GM18505 (cell line): ENCODE measurements around the gene AFF1.

ENCODE experiments used
- ATAC-seq: cut with Tn5 transposase; IDR thresholded peaks from one replicate; pipeline ENCODE4 v1.9.1; 2021; ENCODE audit not compliant: unreplicated experiment
- POLR2A ChIP-seq: IDR thresholded peaks from 4 replicates; pipeline ENCODE4 v1.6.1; 2011; ENCODE audit warnings: borderline replicate concordance; ENCODE audit not compliant: insufficient read depth, insufficient read length; ENCODE audit errors: extremely low read depth

The AFF1 gene

DNA sequence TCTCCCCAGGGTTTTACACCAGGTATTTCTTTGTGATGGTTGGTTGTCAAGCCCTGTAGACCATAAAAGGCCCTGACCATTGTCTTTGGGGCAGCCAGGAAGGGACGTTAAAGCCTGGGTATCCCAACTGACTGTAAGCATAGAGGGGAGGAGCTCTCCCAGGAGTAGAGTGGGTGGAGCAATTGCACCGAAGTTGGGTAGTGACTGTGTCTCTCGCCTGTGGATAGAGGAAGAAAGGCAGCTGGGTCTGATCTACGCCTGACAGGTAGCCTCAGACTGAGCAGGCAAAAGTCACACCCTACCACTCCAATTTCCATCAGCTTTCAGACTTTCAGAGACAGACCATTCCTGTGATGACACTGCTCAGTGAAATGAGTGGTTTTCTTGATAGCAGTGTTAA lies 162.3 kb downstream of the AFF1 start:
- no peak for TF ChIP-seq POLR2A
- ATAC-seq, result no peak

DNA sequence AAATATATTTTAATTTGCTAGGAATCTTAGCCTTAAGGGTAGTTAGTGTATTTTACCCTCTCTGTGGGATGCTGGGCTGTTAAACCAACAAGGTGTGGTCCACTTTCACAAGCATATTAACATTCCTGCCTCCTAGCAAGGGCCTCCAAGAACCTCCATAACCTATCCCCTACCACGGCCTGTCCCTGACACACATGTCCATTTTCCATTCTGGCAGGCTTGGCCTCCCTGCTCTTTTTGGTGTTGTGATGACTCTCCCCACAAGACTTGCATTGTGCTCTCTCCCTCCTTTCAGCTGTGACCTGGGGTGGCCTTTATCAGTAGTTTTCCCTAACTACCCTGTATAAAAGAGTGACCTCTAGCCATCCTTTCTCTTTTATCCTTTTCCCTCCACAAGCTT lies 165.4 kb downstream of the AFF1 start:
- no peak for TF ChIP-seq POLR2A
- ATAC-seq, result no peak

DNA sequence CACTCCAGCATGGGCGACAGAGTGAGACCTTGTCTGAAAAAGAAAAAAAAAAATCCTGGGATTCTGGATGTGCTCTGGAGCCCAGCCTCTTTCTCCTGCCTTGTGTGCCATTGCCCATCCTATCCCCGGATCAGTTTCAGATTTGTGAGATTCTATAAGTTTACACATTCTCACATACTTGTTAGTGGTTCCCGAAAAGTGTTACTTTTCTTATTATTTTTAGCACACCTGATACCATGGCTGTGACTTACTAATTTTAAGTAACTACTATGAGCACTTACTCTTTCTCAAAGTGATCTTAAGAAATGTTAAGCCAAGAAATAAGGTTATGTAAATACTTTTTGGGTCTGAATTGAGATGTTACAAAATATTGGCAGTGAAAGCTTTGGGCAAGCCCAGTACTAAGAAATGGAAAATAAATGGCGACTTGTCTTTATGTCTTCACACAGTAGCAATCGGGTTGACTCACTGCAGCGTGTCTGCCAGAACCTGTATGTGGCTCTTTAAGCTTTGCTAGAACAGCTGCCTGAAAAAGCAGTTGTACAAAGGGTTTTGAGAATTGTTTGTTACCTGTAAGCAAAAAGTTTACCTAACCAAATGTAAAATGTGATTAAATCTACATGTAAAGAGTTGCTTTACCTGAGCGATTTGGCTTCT lies 166.9 kb downstream of the AFF1 start:
- ATAC-seq, result no peak
- no peak for TF ChIP-seq POLR2A

DNA sequence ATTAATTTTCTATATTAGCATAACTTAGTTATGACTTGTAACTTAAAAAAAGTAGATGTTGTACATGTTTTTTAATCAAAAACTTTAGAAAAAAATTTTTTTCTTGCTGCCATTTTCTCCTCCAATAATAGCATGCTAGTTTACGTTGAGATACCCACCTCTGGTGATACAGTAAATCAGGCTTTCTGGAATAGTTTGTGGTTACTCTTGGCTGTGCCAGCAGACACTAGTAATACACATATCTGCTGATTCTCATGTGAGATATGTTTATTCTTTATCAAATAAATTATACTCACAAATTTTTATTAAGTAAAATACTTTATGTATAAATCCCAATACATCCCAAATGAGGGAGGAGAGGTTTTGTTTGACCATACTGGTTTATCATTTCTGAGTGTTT lies 168.3 kb downstream of the AFF1 start:
- TF ChIP-seq POLR2A, result no peak
- ATAC-seq, result no peak

DNA sequence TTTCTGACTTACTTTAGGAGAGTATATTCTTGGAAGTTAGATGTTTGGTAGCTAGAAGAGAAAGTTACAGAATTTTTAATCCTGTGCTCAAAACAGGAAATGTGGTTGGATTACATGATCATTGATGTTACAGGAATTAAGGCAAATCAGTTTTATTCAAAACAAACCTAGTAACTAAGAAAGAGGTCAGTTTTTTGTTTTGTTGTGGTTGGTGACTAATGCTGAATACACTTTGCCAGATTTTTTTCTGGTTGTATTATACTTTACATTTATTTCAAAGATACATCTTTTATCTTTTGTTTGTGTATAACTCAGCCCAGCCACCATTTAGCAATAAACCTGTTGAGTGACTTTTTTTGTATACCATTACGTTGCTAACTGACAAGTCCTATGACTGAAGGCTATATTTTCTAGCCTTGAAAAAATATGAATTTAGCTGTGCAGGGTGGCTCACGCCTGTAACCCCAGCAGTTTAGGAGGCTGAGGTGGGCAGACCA lies 168.9 kb downstream of the AFF1 start:
- no peak for TF ChIP-seq POLR2A
- no peak for ATAC-seq

DNA sequence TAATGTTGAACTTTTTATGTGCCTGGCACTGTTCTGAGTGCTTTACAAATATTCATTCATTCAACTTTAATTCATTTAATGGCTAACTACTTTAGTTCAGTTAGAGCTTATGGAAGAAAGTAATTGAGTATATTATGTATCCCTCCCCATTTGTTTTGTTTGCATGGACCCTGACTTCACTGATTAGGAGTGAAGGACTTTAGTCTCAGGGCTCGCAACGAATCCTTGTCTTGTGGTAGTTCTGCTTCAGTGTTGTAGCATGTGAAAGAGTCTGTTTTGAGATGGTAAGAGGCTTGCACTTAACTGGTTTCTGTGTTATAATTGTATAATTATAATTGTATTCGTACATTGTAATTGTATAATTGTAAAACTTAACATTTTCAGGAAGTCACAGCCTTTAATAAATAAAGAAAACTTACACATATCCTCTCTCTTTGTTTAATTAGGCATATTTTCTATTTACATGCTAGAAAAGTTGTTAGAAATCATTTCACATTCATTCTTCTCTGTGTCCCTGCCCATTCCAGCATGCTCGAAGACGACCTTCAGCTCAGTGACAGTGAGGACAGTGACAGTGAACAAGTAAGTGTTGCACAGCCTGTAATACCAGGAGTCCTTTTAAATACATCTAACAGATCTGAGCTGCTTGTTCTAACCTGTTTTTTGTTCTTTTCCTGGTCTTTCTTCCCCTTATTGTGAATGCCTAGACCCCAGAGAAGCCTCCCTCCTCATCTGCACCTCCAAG lies 170.5 kb downstream of the AFF1 start:
- no peak for TF ChIP-seq POLR2A
- no peak for ATAC-seq

DNA sequence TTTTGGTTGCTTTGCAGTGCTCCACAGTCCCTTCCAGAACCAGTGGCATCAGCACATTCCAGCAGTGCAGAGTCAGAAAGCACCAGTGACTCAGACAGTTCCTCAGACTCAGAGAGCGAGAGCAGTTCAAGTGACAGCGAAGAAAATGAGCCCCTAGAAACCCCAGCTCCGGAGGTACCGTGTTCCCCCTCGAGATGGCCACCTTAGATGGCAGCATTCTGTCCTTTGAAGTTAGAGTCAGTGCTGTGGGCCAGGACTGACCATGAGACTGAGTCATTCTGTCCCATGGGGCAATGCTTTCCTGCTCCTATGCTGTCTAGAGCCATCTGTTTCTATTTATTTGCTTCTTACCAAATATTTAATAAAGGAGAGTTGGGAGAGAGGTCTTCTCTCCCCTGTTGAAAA lies 173.3 kb downstream of the AFF1 start:
- no peak for ATAC-seq

DNA sequence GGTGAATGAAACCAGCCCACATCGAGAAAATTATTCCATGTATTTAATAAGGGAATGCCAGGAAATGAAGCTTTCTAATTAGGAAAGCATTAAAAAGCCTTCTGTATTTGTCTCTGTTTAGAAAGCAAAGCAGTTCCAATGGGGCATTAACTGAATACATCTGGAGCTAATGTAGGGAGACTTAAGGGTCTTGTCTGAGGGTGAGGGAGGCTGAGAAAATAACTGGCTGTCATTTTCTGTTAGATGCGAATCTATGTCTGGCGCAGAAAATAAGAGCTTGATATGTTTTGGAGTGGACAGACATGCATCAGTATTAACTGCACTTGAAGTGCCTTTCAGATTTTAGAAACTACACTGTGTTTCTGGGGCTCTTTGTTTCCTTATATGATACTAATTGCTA lies 174.3 kb downstream of the AFF1 start:
- TF ChIP-seq POLR2A, result no peak
- no peak for ATAC-seq

More for the DNA sequence above, 173.3 kb downstream of the AFF1 start:
- TF ChIP-seq POLR2A, result no peak

DNA sequence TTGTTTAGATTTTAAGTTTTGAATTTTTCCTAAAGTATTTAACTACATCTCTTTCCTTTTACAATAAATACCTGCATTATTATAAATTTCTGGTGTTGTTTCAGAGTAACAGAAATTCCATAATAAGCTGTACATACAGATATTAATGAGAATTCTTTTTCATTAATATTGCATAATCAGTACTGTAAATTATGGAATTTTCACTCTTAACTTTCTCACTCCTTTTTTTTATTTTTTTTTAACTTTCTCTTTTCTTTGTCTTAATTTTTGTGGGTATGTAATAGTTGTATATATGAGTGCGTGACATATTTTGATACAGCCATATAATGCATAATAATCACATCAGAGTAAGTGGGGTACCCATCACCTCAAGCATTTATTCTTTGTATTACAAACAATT lies 175.1 kb downstream of the AFF1 start:
- ATAC-seq, result no peak
- TF ChIP-seq POLR2A, result no peak

DNA sequence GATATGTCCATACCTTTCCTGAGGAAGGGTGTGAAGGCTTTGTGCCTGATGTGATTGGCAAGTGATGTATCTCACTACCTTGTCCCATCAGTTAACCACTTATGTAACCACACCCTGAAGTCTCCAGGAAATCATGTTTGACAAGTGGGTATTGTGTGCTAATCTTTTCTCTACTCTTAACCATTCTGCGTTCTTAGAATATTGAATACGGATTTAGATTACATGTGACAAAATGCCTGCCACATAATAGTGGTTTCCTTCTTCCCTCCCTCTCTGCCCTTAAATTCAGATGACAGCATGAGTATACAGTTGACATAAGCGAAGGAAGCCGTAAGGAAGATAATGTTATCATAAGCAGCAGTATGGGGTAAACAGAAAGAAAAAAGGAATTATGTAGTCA lies 177.3 kb downstream of the AFF1 start:
- ATAC-seq, result no peak
- TF ChIP-seq POLR2A, result no peak

DNA sequence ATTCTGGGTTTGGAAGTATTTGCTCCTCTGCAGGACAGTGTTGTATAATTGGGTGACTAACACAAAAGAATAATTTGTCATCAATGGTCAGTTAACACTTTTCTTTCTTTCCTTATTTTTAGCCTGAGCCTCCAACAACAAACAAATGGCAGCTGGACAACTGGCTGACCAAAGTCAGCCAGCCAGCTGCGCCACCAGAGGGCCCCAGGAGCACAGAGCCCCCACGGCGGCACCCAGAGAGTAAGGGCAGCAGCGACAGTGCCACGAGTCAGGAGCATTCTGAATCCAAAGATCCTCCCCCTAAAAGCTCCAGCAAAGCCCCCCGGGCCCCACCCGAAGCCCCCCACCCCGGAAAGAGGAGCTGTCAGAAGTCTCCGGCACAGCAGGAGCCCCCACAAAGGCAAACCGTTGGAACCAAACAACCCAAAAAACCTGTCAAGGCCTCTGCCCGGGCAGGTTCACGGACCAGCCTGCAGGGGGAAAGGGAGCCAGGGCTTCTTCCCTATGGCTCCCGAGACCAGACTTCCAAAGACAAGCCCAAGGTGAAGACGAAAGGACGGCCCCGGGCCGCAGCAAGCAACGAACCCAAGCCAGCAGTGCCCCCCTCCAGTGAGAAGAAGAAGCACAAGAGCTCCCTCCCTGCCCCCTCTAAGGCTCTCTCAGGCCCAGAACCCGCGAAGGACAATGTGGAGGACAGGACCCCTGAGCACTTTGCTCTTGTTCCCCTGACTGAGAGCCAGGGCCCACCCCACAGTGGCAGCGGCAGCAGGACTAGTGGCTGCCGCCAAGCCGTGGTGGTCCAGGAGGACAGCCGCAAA lies 179.6 kb downstream of the AFF1 start:
- TF ChIP-seq POLR2A, result no peak
- no peak for ATAC-seq

DNA sequence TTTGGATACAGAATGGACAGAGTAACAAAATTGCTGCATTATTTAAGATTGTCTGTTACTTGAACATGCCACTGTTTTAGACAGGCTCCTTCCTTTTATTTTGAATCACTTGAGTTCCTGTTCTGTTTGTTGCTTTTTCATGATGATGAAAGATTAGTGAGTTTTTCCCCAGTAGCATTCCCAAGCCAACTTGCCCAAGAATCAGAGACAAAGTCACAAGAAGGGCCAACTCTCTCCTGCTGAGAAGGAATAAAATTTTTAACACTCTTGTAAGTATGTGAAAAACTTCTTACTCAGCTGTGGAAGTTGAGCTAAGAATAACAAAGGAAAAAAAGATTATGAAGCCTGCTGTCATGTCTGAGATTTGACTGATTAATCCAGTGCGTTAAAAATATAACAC lies 181.4 kb downstream of the AFF1 start:
- TF ChIP-seq POLR2A, result no peak
- ATAC-seq, result no peak

DNA sequence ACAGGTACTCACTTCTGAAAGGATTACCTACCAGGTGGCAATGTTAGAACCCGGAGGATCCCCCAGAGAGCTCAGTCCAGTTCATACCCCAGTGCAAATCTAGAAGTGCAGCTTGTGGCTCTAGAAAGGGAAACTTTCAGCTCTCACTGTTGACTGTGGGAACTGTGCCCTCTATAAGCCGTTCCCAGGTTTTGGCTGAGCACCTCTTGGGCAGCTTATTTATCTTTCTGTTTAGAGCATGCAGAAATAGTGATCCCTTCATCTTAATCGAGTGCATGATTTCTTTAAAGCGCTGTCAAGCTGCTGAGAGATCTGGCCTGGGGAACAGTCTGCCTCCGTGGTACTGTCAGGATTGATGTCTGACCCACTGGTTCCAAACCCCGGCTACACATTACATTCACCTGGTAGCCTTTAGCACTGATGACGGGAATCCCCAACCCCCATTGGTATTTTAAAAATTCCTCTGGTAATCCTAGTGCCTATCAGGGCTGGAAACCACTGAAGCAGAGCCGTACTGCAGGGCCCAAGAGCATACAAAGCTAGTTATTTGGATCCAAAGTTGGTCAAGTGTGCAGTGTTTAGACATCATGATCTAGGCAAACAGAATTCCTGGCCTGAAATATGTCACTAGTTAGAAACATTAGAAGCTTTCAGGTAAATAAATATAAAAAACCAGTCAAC lies 182.4 kb downstream of the AFF1 start:
- ATAC-seq, result no peak
- no peak for TF ChIP-seq POLR2A
